HepG2 (cell line): ENCODE measurements around the gene RAPGEFL1. TPM values are rescaled to one million over a fixed set of nuclear protein-coding genes. Genes with fewer than 3 reads are reported as not detected.
A peak's percentile ranks its signal among the peaks of the same experiment; 100 is the strongest.

Source experiments
- ATAC-seq: fragments of 200-7000 bp; cut with Tn5 transposase; 3 replicates; pipeline ENCODE4 v1.9.1; 2020; ENCODE audit warnings: mild to moderate bottlenecking, moderate library complexity
- BruUV-seq: library from RNA; stranded (reverse); fragments of 400-500 nt; replicated peaks from 2 replicates; lab custom pipeline; 2021; lab: Mats Ljungman, UMichigan
- CTCF ChIA-PET: fragments of 300-600 bp; formaldehyde crosslinking; extraction: SDS; loops from one replicate; lab custom pipeline; 2021; ENCODE audit warnings: low total read pairs, inconsistent platforms, low intra/inter-chr PET ratio; lab: Yijun Ruan, JAX
- POLR2A ChIA-PET: fragments of 350-600 bp; sonication (Branson Sonifier 250); formaldehyde crosslinking; loops from one replicate; lab custom pipeline; 2020; ENCODE audit warnings: antibody characterized with exemption, inconsistent platforms; lab: Yijun Ruan, JAX
- DNase-seq: peaks from one replicate; pipeline ENCODE4 v3.0.0-alpha.2; 2015; ENCODE audit warnings: low spot score
- FAIRE-seq: peaks from 3 replicates; lab custom pipeline; 2011; peaks lifted over from hg19 to GRCh38; lab: Jason Lieb, UNC
- H2AFZ ChIP-seq: one replicate; pipeline ENCODE4 v1.6.1; 2011; ENCODE audit warnings: low read length, inconsistent platforms
- H3K27ac ChIP-seq: fragments of 300-600 bp; 3 replicates; pipeline ENCODE4 v1.8.0; 2011; ENCODE audit warnings: mixed run types, mild to moderate bottlenecking, mixed read lengths, low read length, inconsistent platforms; ENCODE audit not compliant: insufficient read depth; ENCODE audit errors: extremely low read length
- H3K27me3 ChIP-seq, 2 experiments: fragments of 200-600 bp in 1 of 2; 2 replicates in 1 of 2; 3 replicates in 1 of 2; pipeline versions ENCODE4 v1.6.0 to v1.8.0; 2011; ENCODE audit warnings: low read length in 2 of 2, mild to moderate bottlenecking in 2 of 2, moderate library complexity in 2 of 2, inconsistent platforms in 1 of 2; ENCODE audit not compliant: insufficient read depth in 2 of 2, control insufficient read depth in 1 of 2
- H3K36me3 ChIP-seq, 2 experiments: fragments of 200-600 bp in 1 of 2; replicated peaks in 1 of 2; 2 replicates in 1 of 2; 3 replicates in 1 of 2; pipeline versions ENCODE4 v1.5.1 to v1.8.0; 2011; ENCODE audit warnings: low read length in 2 of 2, inconsistent platforms in 1 of 2; ENCODE audit not compliant: insufficient read depth in 2 of 2, control insufficient read depth in 1 of 2
- H3K4me1 ChIP-seq: 2 replicates; pipeline ENCODE4 v1.5.1; 2012; ENCODE audit warnings: low read length, inconsistent platforms; ENCODE audit not compliant: insufficient read depth
- H3K4me2 ChIP-seq: 2 replicates; pipeline ENCODE4 v1.6.0; 2011; ENCODE audit warnings: low read depth, low read length, inconsistent platforms
- H3K4me3 ChIP-seq, 3 experiments: fragments of 200-600 bp in 1 of 3; sonication (generic), shearing (Covaris generic) in 1 of 3; replicated peaks in 1 of 3; 2 replicates each; pipeline ENCODE4 v1.5.1; 2011 to 2016; ENCODE audit warnings: low read length in 3 of 3, inconsistent platforms in 2 of 3, low read depth in 2 of 3, mild to moderate bottlenecking in 2 of 3, control low read depth in 1 of 3, mixed read lengths in 1 of 3; ENCODE audit not compliant: insufficient read depth in 1 of 3
- H3K79me2 ChIP-seq: one replicate; pipeline ENCODE4 v1.6.1; 2011; ENCODE audit warnings: low read length, inconsistent platforms; ENCODE audit not compliant: insufficient read depth
- H3K9ac ChIP-seq: 2 replicates; pipeline ENCODE4 v1.6.0; 2011; ENCODE audit warnings: mild to moderate bottlenecking, low read depth, low read length, inconsistent platforms; ENCODE audit not compliant: insufficient read depth
- H3K9me3 ChIP-seq: 2 replicates; pipeline ENCODE4 v1.5.1; 2012; ENCODE audit warnings: mild to moderate bottlenecking, low read length
- H4K20me1 ChIP-seq: 2 replicates; pipeline ENCODE4 v1.6.0; 2011; ENCODE audit warnings: inconsistent platforms, mild to moderate bottlenecking, low read length, moderate library complexity; ENCODE audit not compliant: insufficient read depth
- ATF5 ChIP-seq: sonication (generic); formaldehyde crosslinking; IDR thresholded peaks from 2 replicates; pipeline ENCODE4 v1.4.0; 2020; ENCODE audit warnings: mild to moderate bottlenecking, low read depth, missing genetic modification reagents
- FOXJ3 ChIP-seq: sonication (generic); formaldehyde crosslinking; IDR thresholded peaks from 2 replicates; pipeline ENCODE4 v1.4.0; 2020; ENCODE audit warnings: missing genetic modification reagents, mild to moderate bottlenecking, borderline replicate concordance
- HBP1 ChIP-seq: IDR thresholded peaks from 2 replicates; pipeline ENCODE4 v1.6.1; 2016; ENCODE audit warnings: low read depth, control low read depth
- HDAC2 ChIP-seq: sonication (generic); formaldehyde crosslinking; IDR thresholded peaks from 2 replicates; pipeline ENCODE4 v1.4.0; 2020; ENCODE audit warnings: missing genetic modification reagents
- HOXA7 ChIP-seq: sonication (generic); formaldehyde crosslinking; IDR thresholded peaks from 2 replicates; pipeline ENCODE4 v1.8.1; 2022; ENCODE audit warnings: mild to moderate bottlenecking, missing genetic modification reagents, moderate library complexity
- MAX ChIP-seq: IDR thresholded peaks from 2 replicates; pipeline ENCODE4 v1.6.1; 2012; ENCODE audit warnings: inconsistent platforms
- NR2F6 ChIP-seq, 2 experiments: IDR thresholded peaks; 2 replicates each; pipeline ENCODE4 v1.6.1; 2016; ENCODE audit warnings: antibody characterized with exemption in 1 of 2, mild to moderate bottlenecking in 1 of 2
- ONECUT2 ChIP-seq: sonication (generic); formaldehyde crosslinking; IDR thresholded peaks from 2 replicates; pipeline ENCODE4 v1.4.0; 2020; ENCODE audit warnings: missing genetic modification reagents
- POLR2G ChIP-seq: fragments of 200-400 bp; formaldehyde crosslinking; IDR thresholded peaks from 2 replicates; pipeline ENCODE4 v1.6.1; 2018; ENCODE audit warnings: mild to moderate bottlenecking, low read depth, low read length, moderate library complexity
- RXRA ChIP-seq: sonication (generic); formaldehyde crosslinking; IDR thresholded peaks from 2 replicates; pipeline ENCODE4 v1.5.1; 2020; ENCODE audit warnings: missing genetic modification reagents
- SMAD3 ChIP-seq: sonication (generic); formaldehyde crosslinking; IDR thresholded peaks from 2 replicates; pipeline ENCODE4 v1.4.0; 2020; ENCODE audit warnings: missing genetic modification reagents
- SP1 ChIP-seq, 2 experiments: fragments of 450-650 bp in 1 of 2; sonication (generic) in 1 of 2; formaldehyde crosslinking in 1 of 2; IDR thresholded peaks; 2 replicates each; pipeline versions ENCODE4 v1.4.0 to v1.6.1; 2016 to 2020; ENCODE audit warnings: missing genetic modification reagents in 1 of 2
- SRSF1 ChIP-seq: fragments of 200-400 bp; formaldehyde crosslinking; optimal IDR thresholded peaks from 2 replicates; pipeline ENCODE3; 2017; ENCODE audit warnings: mild to moderate bottlenecking, low read depth, low read length, moderate library complexity
- ZFP41 ChIP-seq: sonication (generic); formaldehyde crosslinking; IDR thresholded peaks from 2 replicates; pipeline ENCODE4 v1.4.0; 2020; ENCODE audit warnings: mild to moderate bottlenecking, missing genetic modification reagents, borderline replicate concordance
- ZNF235 ChIP-seq: sonication (generic); formaldehyde crosslinking; IDR thresholded peaks from 2 replicates; pipeline ENCODE4 v1.8.1; 2023; ENCODE audit warnings: mild to moderate bottlenecking, missing genetic modification reagents, borderline replicate concordance
- ZNF33A ChIP-seq: sonication (generic); formaldehyde crosslinking; IDR thresholded peaks from 2 replicates; pipeline ENCODE4 v1.5.1; 2020; ENCODE audit warnings: missing genetic modification reagents, mild to moderate bottlenecking, moderate library complexity, borderline replicate concordance
- ZNF512 ChIP-seq: sonication (generic); formaldehyde crosslinking; IDR thresholded peaks from 2 replicates; pipeline ENCODE4 v1.4.0; 2020; ENCODE audit warnings: mild to moderate bottlenecking, missing genetic modification reagents
- ZNF790 ChIP-seq: sonication (generic); formaldehyde crosslinking; IDR thresholded peaks from 2 replicates; pipeline ENCODE4 v1.8.0; 2022; ENCODE audit warnings: missing genetic modification reagents, mild to moderate bottlenecking, borderline replicate concordance
- ZNF800 ChIP-seq: sonication (generic); formaldehyde crosslinking; IDR thresholded peaks from 2 replicates; pipeline ENCODE4 v1.4.0; 2020; ENCODE audit warnings: missing genetic modification reagents
- WGBS: methylation state at CpG from one replicate; pipeline ENCODE4 v1.1.6; 2017; ENCODE audit warnings: low lambda C conversion rate; 5-methylcytosine and 5-hydroxymethylcytosine counted together
- in situ Hi-C: cut with HindIII; loops from 2 replicates; pipeline ENCODE4 v1.10.0; 2017; ENCODE audit warnings: low pct_unique_long_range_greater_than_20kb; ENCODE audit not compliant: extremely low pct_ligation_motif_present
- intact Hi-C: fragments of 100-400 bp; cut with micrococcal nuclease; formaldehyde crosslinking; loops from one replicate; pipeline ENCODE4 v1.10.0; 2022; ENCODE audit not compliant: unreplicated experiment
- polyA plus RNA-seq, 8 experiments: library from polyadenylated mRNA; depleted of rRNA in 3 of 8; stranded (reverse) in 7 of 8; unstranded in 1 of 8; fragments of >200 nt; fragmentation: Illumina TruSeq in 4 of 8; extraction: Trizol in 4 of 8; gene quantifications; 2 replicates each; pipeline versions ENCODE4 v1.2.1 to v1.2.3, GENCODE V29; 2011 to 2016; ENCODE audit warnings: low read depth in 4 of 8, missing spikeins in 1 of 8, mixed read lengths in 1 of 8; ENCODE audit not compliant: insufficient read depth in 1 of 8
- total RNA-seq, 5 experiments: library from RNA; depleted of rRNA; stranded (reverse); fragments of >200 nt; fragmentation: Illumina TruSeq; extraction: Trizol; gene quantifications; 2 replicates each; pipeline ENCODE4 v1.2.3, GENCODE V29; 2016; ENCODE audit warnings: low read depth in 1 of 5

RAPGEFL1 gene
- total and polyA plus RNA-seq, 2 of the 13 experiments (the other 11 are each of a cell fraction or from before 2014, with no cell fraction given) = 4.5 to 7.8 TPM

- no peak for DNase-seq
- in situ Hi-C loops = no loop called here
- TF ChIP-seq ZNF235 (CRISPR knock-in tag) (no peak), SP1 (IDR thresholded peaks at IDR 0.05) (no peak), SP1 (CRISPR knock-in tag; IDR thresholded peaks at IDR 0.05) (no peak), ZFP41 (no peak), NR2F6 (IDR thresholded peaks at IDR 0.05) (peak; percentile 84), NR2F6 (CRISPR knock-in tag; IDR thresholded peaks at IDR 0.05) (peak; percentile 87), POLR2G (no peak), ZNF512 (CRISPR knock-in tag) (no peak), RXRA (CRISPR knock-in tag) (no peak), SMAD3 (CRISPR knock-in tag) (peak; percentile 50; the same call in 1 of the 2 replicates), HBP1 (no peak), ZNF33A (peak; percentile 97; the same call in 1 of the 2 replicates), FOXJ3 (CRISPR knock-in tag) (no peak), SRSF1 (peak; percentile 4), MAX (no peak), ZNF800 (CRISPR knock-in tag) (no peak), ZNF790 (CRISPR knock-in tag) (peak; percentile 16; the same call in 1 of the 2 replicates), ATF5 (CRISPR knock-in tag) (no peak), ONECUT2 (no peak), HDAC2 (CRISPR knock-in tag) (no peak), HOXA7 (CRISPR knock-in tag) (no peak)
Measured at GRCh38 chr17:40139566-40140058, 37.7 kb upstream of the RAPGEFL1 start.

More at GRCh38 chr17:40139566-40140058, 37.7 kb upstream of the RAPGEFL1 start:
- H3K9ac ChIP-seq = peak overlapping the region; percentile 97
- H3K79me2 ChIP-seq = peaks cover 29% of the 10 kb centered on the region
- peak overlapping the region; percentile 93 for H3K4me2 ChIP-seq
- ATAC-seq (peak; percentile 25), FAIRE-seq (no peak)
- peak overlapping the region; percentile 61 to 93 (median 75) for H3K4me3 ChIP-seq
- peaks cover 14 to 35% of the 10 kb centered on the region in 2 experiments for H3K36me3 ChIP-seq
- ChIA-PET CTCF (no interaction called here), POLR2A (interaction anchor here (0.8 to 5.1 kb wide), 26 partner anchors 9 to 185 kb away, joined by 3 to 142 read pairs (median 5); partner anchors contain the start of genes CSF3, MSL1 and NR1D1)
- TSS peak; percentile 75 for BruUV-seq
- H3K9me3 ChIP-seq = no peaks in the 10 kb centered on the region
- peak overlapping the region; percentile 93 for H3K27ac ChIP-seq
- H3K4me1 ChIP-seq = peaks cover 37% of the 10 kb centered on the region
- peak overlapping the region; percentile 80 for H2AFZ ChIP-seq
- no peaks in the 10 kb centered on the region for H3K27me3 ChIP-seq
- H4K20me1 ChIP-seq = no peaks in the 10 kb centered on the region
- intact Hi-C loops = loop anchor here (1.0 to 5.0 kb wide), 2 partner anchors 26 to 148 kb away; partner anchors contain the start of gene CDC6
- 4% methylated on average over 14 of the region's 14 CpGs for WGBS
